Measurements from ENCODE around the gene RETREG3. TPM values are rescaled to one million over a fixed set of nuclear protein-coding genes. Genes with fewer than 3 reads are reported as not detected.
A peak's percentile ranks its signal among the peaks of the same experiment; 100 is the strongest.

The RETREG3 gene
- total and polyA plus RNA-seq, 2 of the 4 experiments (the other 2 are of a cell fraction): 18.1 to 44.1 TPM

GRCh38 chr17:42573095-42573494 is 36.1 kb downstream of the RETREG3 start:
- H3K4ac ChIP-seq (ENCODE audit: low read depth, low read length): no peak overlapping the region
- peaks cover 4% of the 10 kb centered on the region for H3K4me1 ChIP-seq (ENCODE audit: control insufficient read depth, insufficient read depth, low read length)
- no peak overlapping the region for H2BK120ac ChIP-seq (ENCODE audit: low read depth, low read length)
- ATAC-seq (ENCODE audit: low read depth) (no peak), DNase-seq (no peak)
- no peak overlapping the region for H3K4me3 ChIP-seq (ENCODE audit: insufficient read depth, low read depth, low read length)
- H3K56ac ChIP-seq (ENCODE audit: extremely low read depth, insufficient read depth, low read length): no peak overlapping the region
- no peak overlapping the region for H2BK15ac ChIP-seq (ENCODE audit: low read depth, low read length)
- no peak overlapping the region for H3K9ac ChIP-seq (ENCODE audit: low read depth, low read length)
- H2BK5ac ChIP-seq (ENCODE audit: low read depth, low read length, poor library complexity, severe bottlenecking): no peak overlapping the region
- H4K91ac ChIP-seq (ENCODE audit: insufficient read depth, low read depth, low read length): no peak overlapping the region
- CTCF ChIA-PET: no interaction called here
- H3K14ac ChIP-seq (replicated peaks; ENCODE audit: low read depth, low read length): no peak overlapping the region
- H3K9me1 ChIP-seq (ENCODE audit: insufficient read depth, low read length): peaks cover 5% of the 10 kb centered on the region
- no peak overlapping the region for H3K27ac ChIP-seq (ENCODE audit: insufficient read depth, low read length)
- 0 out of 4 replicates have a peak overlapping the region, but pooled peaks of 1 of the 2 experiments have one; percentile 16 for H4K8ac ChIP-seq (ENCODE audit: low read depth in 2 of 2, low read length in 2 of 2)
- no peak overlapping the region for H2AFZ ChIP-seq (replicated peaks; ENCODE audit: low read length, poor library complexity)
- peaks cover 47 to 79% of the 10 kb centered on the region in 2 experiments; a peak in 3 of 4 replicates for H3K79me1 ChIP-seq (ENCODE audit: low read depth in 1 of 2, low read length in 2 of 2)
- H2AK9ac ChIP-seq (replicated peaks; ENCODE audit: low read depth, low read length, poor library complexity): peak overlapping the region; percentile 18
- WGBS, 2 experiments (ENCODE audit: extremely low coverage in 2 of 2, insufficient read length in 1 of 2): 100% methylated on average over 1 of the region's 4 CpGs; no CpG with 5 or more reads in 1 of the 2 experiments
- intact Hi-C loops (cut with micrococcal nuclease) (no loop called here), dilution Hi-C loops (cut with HindIII; ENCODE audit: low sequenced_read_pairs, unreplicated experiment) (no loop called here), in situ Hi-C loops (cut with MboI; ENCODE audit: low sequenced_read_pairs) (no loop called here)
- no peak overlapping the region for H3K23ac ChIP-seq (ENCODE audit: low read depth, low read length)
- no peak overlapping the region for H4K5ac ChIP-seq (ENCODE audit: low read depth, low read length)
- H2BK20ac ChIP-seq (ENCODE audit: low read depth, low read length): no peak overlapping the region
- no peak overlapping the region for H3K4me2 ChIP-seq (ENCODE audit: low read depth, low read length)
- TF ChIP-seq USF2 (IDR thresholded peaks at IDR 0.05; ENCODE audit: low read depth, low read length): no peak
- TF ChIP-seq CEBPB (IDR thresholded peaks at IDR 0.05; ENCODE audit: low read depth, low read length): 0 out of 2 replicates have a peak, but pooled peaks have one; percentile 12
- H2AK5ac ChIP-seq (ENCODE audit: low read depth, low read length): no peak overlapping the region
- POLR2A ChIA-PET (ENCODE audit: unreplicated experiment): no interaction called here
- no peak overlapping the region for H3K18ac ChIP-seq (ENCODE audit: low read depth, low read length)
- H3K36me3 ChIP-seq (ENCODE audit: control insufficient read depth, insufficient read depth, low read length): peaks cover 51% of the 10 kb centered on the region
- H3K9me3 ChIP-seq (ENCODE audit: control insufficient read depth, insufficient read depth, low read length): no peaks in the 10 kb centered on the region
- no peaks in the 10 kb centered on the region for H3K27me3 ChIP-seq (ENCODE audit: control insufficient read depth, insufficient read depth, low read length)
- BruUV-seq (replicated peaks): no TSS peak
- peaks cover 8% of the 10 kb centered on the region; the same call in 1 of the 2 replicates for H4K20me1 ChIP-seq (ENCODE audit: insufficient read depth, low read length)

Measured in IMR-90 (cell line).